AG09319 (cell line): ENCODE data around the gene MCUB.

ENCODE experiments used
- DNase-seq: peaks from one replicate; pipeline ENCODE4 v3.0.0-alpha.2; 2010; ENCODE audit warnings: low read depth; ENCODE audit errors: extremely low read depth
- TF ChIP-seq, protein P1 (sequence below): IDR thresholded peaks from 2 replicates; pipeline ENCODE4 v1.5.1; 2011; ENCODE audit warnings: low read depth, mild to moderate bottlenecking, inconsistent platforms, low read length, moderate library complexity

The MCUB gene

DNA sequence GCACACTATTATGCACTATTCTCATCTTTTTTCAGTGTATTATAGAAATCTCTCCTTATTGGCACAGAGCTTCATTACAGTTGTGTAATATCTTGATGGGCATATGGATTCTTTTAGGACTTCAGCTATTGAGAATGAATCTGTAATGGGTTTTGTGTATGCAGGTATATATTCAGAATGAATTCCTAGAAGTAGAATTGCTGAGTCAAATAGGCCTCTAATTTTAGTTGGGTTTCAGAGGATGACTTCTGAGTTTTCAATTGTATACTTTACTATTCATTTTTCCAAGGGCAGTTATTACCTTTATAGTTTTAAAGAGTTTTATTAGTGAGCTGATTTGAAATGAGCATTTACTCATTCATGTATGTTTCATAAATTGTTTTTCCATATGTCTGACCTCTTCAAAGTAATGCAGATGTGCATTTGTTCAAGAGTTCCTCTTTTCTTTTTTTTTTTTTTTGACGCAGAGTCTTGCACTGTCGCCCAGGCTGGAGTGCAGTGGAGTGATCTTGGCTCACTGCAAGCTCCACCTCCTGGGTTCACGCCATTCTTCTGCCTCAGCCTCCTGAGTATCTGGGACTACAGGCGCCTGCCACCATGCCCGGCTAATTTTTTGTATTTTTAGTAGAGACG, 123.7 kb downstream of the MCUB start:
- DNase-seq, result no peak
- TF ChIP-seq, protein P1, sequence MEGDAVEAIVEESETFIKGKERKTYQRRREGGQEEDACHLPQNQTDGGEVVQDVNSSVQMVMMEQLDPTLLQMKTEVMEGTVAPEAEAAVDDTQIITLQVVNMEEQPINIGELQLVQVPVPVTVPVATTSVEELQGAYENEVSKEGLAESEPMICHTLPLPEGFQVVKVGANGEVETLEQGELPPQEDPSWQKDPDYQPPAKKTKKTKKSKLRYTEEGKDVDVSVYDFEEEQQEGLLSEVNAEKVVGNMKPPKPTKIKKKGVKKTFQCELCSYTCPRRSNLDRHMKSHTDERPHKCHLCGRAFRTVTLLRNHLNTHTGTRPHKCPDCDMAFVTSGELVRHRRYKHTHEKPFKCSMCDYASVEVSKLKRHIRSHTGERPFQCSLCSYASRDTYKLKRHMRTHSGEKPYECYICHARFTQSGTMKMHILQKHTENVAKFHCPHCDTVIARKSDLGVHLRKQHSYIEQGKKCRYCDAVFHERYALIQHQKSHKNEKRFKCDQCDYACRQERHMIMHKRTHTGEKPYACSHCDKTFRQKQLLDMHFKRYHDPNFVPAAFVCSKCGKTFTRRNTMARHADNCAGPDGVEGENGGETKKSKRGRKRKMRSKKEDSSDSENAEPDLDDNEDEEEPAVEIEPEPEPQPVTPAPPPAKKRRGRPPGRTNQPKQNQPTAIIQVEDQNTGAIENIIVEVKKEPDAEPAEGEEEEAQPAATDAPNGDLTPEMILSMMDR, result no peak

DNA sequence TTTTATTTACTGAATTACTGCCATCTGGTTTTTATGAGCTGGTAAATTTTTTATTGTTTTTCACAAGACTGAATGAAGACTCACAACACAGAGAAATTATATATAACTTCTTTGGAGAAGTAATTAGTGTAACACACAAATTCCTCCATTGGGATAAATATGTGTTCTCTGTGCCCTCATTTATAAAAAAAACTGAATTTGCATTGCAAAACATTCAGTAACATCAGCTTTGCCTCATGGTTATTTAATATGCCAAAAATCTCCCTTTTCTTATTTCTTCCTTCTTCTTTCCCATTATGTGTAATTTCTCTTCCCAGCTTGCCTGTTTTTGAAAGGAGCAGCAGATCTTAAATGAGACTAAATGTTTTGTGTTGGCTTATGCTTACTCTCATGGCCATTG, 124.7 kb downstream of the MCUB start:
- TF ChIP-seq, protein P1, result no peak

DNA sequence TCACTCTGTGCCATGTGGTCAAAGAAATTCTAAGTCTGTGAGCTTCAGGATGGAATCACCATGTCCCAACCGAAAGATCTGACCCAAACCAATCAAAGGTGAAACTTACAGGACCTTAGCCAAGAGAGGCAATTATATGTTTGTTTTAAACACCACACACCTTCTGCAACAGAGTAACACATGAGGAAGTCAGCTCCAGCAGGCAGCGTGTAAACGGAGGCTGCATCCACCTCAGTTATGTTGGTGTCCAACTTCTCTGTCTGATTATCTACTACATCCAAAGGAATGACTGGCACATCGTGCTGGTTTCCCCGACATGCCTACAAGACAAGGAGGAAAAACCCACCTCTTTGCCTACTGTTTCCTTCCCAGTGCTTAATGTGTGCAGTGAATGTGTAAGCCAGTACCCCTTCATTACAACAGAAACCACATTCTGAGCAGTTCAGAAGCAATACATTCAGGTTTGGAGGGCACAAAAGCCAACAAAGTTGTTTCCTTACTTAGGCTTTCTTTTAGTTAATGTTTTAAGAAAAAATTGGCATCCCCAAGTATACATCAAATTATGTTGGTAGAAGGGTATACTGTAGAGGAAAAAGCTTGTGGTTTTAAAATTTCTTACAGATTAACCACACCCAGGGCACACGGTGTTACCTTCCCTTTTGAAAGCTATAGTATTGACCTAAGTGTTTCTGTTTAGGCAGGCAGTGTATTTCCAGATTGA, 130.8 kb downstream of the MCUB start:
- TF ChIP-seq, protein P1, result no peak
- no peak for DNase-seq

More for the DNA sequence above, 124.7 kb downstream of the MCUB start:
- no peak for DNase-seq

DNA sequence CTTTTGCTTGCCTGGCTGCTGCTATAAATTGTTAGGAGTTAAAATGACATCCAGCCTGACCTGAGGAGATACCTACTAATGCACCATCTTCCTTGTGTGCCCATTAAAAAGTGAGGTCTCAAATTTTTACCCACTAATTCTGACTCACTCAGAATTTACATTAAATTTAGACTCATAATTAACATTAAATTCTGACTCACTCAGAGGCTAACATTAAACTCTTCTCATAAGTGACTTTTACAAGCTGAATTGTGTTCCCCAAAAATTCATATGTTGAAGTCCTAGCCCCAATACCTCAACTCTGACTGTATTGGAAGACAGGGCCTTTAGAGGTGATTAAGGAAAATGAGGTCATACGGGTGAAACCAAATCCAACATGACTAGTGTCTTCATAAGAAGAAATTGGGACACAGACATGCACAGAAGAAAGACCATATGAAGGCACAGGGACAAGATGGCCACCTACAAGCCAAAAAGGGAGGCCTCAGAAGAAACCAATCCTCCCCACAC, 131.4 kb downstream of the MCUB start:
- TF ChIP-seq, protein P1, result no peak
- DNase-seq, result no peak

DNA sequence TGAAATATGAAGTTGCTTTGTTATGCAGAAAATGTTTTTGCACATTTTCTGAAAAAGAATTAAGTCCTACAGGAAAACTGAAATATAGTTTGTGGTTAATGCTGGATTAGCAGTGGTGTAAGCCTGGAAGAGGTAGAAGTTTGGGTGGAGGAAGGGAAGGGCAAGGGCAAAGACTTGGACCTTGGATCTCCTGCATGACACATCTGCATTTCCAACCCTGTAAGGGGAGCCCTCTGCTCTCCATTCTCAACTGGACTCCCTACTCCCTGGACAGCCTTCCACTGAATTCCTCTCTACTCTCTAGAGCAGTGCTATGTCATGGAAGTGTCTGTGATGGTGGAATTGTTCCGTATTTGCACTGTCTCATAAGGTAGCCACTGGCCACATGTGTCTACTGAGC, 138.6 kb downstream of the MCUB start:
- no peak for DNase-seq
- TF ChIP-seq, protein P1, result no peak

DNA sequence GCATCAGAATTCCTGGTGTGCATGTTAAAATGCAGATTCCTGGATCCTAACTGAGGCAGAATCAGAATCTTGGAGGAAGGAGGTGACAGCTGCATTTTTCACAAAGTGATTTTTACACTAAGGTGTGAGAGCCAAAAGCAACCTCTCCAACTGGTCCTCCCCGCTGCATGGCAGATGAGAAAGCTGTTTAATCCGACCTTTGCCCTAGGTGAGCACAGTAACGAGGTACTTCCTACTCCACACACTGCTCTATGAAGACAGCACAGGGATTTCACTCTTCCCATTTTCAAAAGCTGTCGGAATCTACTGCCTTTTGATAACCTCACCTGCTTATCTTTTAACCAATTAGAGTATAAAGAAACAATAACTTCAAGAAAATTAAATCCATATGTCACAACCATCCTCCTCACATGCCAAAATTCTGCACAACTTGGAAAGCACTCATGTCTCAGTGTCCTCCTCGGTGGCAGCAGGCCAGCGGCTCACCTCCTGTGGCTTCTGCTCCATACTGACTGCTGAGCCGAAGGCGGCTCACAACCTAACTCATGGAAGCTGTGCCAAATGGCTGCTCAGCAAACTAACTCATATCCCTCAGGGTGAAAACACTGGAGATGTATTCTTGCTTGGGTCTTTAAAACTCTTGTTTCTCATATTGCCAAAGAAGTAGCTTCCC, 139.6 kb downstream of the MCUB start:
- TF ChIP-seq, protein P1, result no peak
- DNase-seq, result no peak
